Progenitor cell of endocrine pancreas (in vitro differentiated cells): ENCODE measurements around the gene PHACTR4. TPM values are rescaled to one million over a fixed set of nuclear protein-coding genes. Genes with fewer than 3 reads are reported as not detected.
A peak's percentile ranks its signal among the peaks of the same experiment; 100 is the strongest.
"Not testable (repeated sequence)": the region's sequence is repeated elsewhere in the genome, so short reads cannot be mapped to it uniquely, and the experiment has no call there.

Experiments used
- DNase-seq: peaks from one replicate; pipeline ENCODE4 v3.0.0; 2021; ENCODE audit warnings: low spot score; ENCODE audit not compliant: unreplicated experiment
- H3K27ac Mint-ChIP-seq: 2 replicates; pipeline ENCODE4 v1.8.0; 2021; ENCODE audit warnings: mild to moderate bottlenecking, moderate library complexity, mixed read lengths
- H3K27me3 Mint-ChIP-seq: 2 replicates; pipeline ENCODE4 v1.8.0; 2021; ENCODE audit warnings: mixed read lengths
- H3K36me3 Mint-ChIP-seq: 2 replicates; pipeline ENCODE4 v1.8.0; 2022; ENCODE audit warnings: mixed read lengths; ENCODE audit not compliant: insufficient read depth
- H3K4me1 Mint-ChIP-seq: 2 replicates; pipeline ENCODE4 v1.8.0; 2021; ENCODE audit warnings: low read depth, mixed read lengths
- H3K4me3 Mint-ChIP-seq: 2 replicates; pipeline ENCODE4 v1.8.0; 2021; ENCODE audit warnings: low read depth, mild to moderate bottlenecking, moderate library complexity, mixed read lengths
- H3K9me3 Mint-ChIP-seq: 2 replicates; pipeline ENCODE4 v1.8.0; 2021; ENCODE audit warnings: low read depth, mixed read lengths
- CTCF ChIP-seq: fragments of 200-600 bp; sonication (generic); IDR thresholded peaks from one replicate; pipeline ENCODE4 v1.5.0; 2021; ENCODE audit warnings: antibody characterized with exemption, mild to moderate bottlenecking; ENCODE audit not compliant: unreplicated experiment
- total RNA-seq: library from RNA; stranded (reverse); gene quantifications from 2 replicates; pipeline ENCODE4 v1.2.1, GENCODE V29; 2021

PHACTR4 gene
- total RNA-seq, 1 donor from 2014 or later, result 80.6 TPM

- no peaks in the 10 kb centered on the region for H3K36me3 Mint-ChIP-seq
- H3K27ac Mint-ChIP-seq, result no peak overlapping the region
- H3K27me3 Mint-ChIP-seq, result no peaks in the 10 kb centered on the region
- no peak for TF ChIP-seq CTCF
- no peaks in the 10 kb centered on the region for H3K9me3 Mint-ChIP-seq
- H3K4me1 Mint-ChIP-seq, result no peaks in the 10 kb centered on the region
- no peak for DNase-seq
- no peak overlapping the region for H3K4me3 Mint-ChIP-seq
Measured at GRCh38 chr1:28341591-28341990, 27.9 kb upstream of the PHACTR4 start.

- no peaks in the 10 kb centered on the region for H3K4me1 Mint-ChIP-seq
- H3K4me3 Mint-ChIP-seq, result no peak overlapping the region
- no peak for TF ChIP-seq CTCF
- no peak overlapping the region for H3K27ac Mint-ChIP-seq
- DNase-seq, result no peak
- H3K9me3 Mint-ChIP-seq, result no peaks in the 10 kb centered on the region
- H3K27me3 Mint-ChIP-seq, result no peaks in the 10 kb centered on the region
- no peaks in the 10 kb centered on the region for H3K36me3 Mint-ChIP-seq
Measured at GRCh38 chr1:28343405-28343804, 26.1 kb upstream of the PHACTR4 start.

GRCh38 chr1:28353248-28353810 lies 16.2 kb upstream of the PHACTR4 start:
- not testable (repeated sequence) for H3K27ac Mint-ChIP-seq, H3K4me1 Mint-ChIP-seq, H3K36me3 Mint-ChIP-seq, H3K4me3 Mint-ChIP-seq, H3K9me3 Mint-ChIP-seq, H3K27me3 Mint-ChIP-seq, DNase-seq

- DNase-seq, result no peak
- TF ChIP-seq CTCF, result no peak
- Mint-ChIP-seq H3K36me3 (no peaks in the 10 kb centered on the region), H3K9me3 (no peaks in the 10 kb centered on the region), H3K4me1 (peaks cover 2% of the 10 kb centered on the region), H3K27ac (peak overlapping the region; percentile 29), H3K4me3 (no peak overlapping the region), H3K27me3 (no peaks in the 10 kb centered on the region)
Measured at GRCh38 chr1:28354121-28354520, 15.4 kb upstream of the PHACTR4 start.

- Mint-ChIP-seq H3K9me3 (no peaks in the 10 kb centered on the region), H3K27me3 (no peaks in the 10 kb centered on the region), H3K36me3 (no peaks in the 10 kb centered on the region), H3K27ac (no peak overlapping the region), H3K4me1 (no peaks in the 10 kb centered on the region), H3K4me3 (no peak overlapping the region)
- no peak for TF ChIP-seq CTCF
- no peak for DNase-seq
Measured at GRCh38 chr1:28358716-28359115, 10.8 kb upstream of the PHACTR4 start.

GRCh38 chr1:28359592-28360239 lies 9.8 kb upstream of the PHACTR4 start:
- Mint-ChIP-seq H3K27ac (no peak overlapping the region), H3K36me3 (no peaks in the 10 kb centered on the region), H3K4me3 (no peak overlapping the region), H3K27me3 (no peaks in the 10 kb centered on the region), H3K9me3 (no peaks in the 10 kb centered on the region), H3K4me1 (no peaks in the 10 kb centered on the region)
- TF ChIP-seq CTCF, result peak; percentile 84
- peak; percentile 40 for DNase-seq
